ENCODE results near the gene SPDYE8. TPM values are rescaled to one million over a fixed set of nuclear protein-coding genes. Genes with fewer than 3 reads are reported as not detected.
"Not testable (repeated sequence)": the region's sequence is repeated elsewhere in the genome, so short reads cannot be mapped to it uniquely, and the experiment has no call there.

The SPDYE8 gene
- not detected in 2 replicates for total RNA-seq (2016; rRNA removed; fragmentation: Illumina TruSeq; extraction: Trizol)
- not detected in 2 replicates for total RNA-seq (2016; cell fraction: cytosol; rRNA removed; fragmentation: Illumina TruSeq; extraction: Trizol; ENCODE audit: low read depth)
- not detected in 2 replicates for total RNA-seq (2016; cell fraction: insoluble cytoplasmic fraction; rRNA removed; fragmentation: Illumina TruSeq; extraction: Trizol)
- total RNA-seq (2016; cell fraction: membrane; rRNA removed; fragmentation: Illumina TruSeq; extraction: Trizol): not detected in 2 replicates
- total RNA-seq (2016; cell fraction: nucleus; rRNA removed; fragmentation: Illumina TruSeq; extraction: Trizol): not detected in 2 replicates
- polyA plus RNA-seq (2011; rRNA removed): not detected in 2 replicates
- not detected in 2 replicates for polyA plus RNA-seq (2011; cell fraction: cytosol; rRNA removed)
- not detected in 2 replicates for polyA plus RNA-seq (2011; cell fraction: nucleus; rRNA removed)
- 0.09 TPM in 1 of 2 replicates, not detected in the other for polyA plus RNA-seq (2012)
- not detected in 2 replicates for polyA plus RNA-seq (2016; cell fraction: cytosol; fragmentation: Illumina TruSeq; extraction: Trizol; ENCODE audit: low read depth)
- polyA plus RNA-seq (2016; cell fraction: insoluble cytoplasmic fraction; fragmentation: Illumina TruSeq; extraction: Trizol; ENCODE audit: low read depth): not detected in 2 replicates
- not detected in 2 replicates for polyA plus RNA-seq (2016; cell fraction: membrane; fragmentation: Illumina TruSeq; extraction: Trizol; ENCODE audit: low read depth)
- polyA plus RNA-seq (2016; cell fraction: nucleus; fragmentation: Illumina TruSeq; extraction: Trizol; ENCODE audit: insufficient read depth, low read depth): not detected in 2 replicates
- not detected in 2 replicates for polyA minus RNA-seq (2011; rRNA and poly(A)+ RNA removed; ENCODE audit: low replicate concordance)
- polyA minus RNA-seq (2011; cell fraction: cytosol; rRNA and poly(A)+ RNA removed): not detected in 2 replicates
- not detected in 2 replicates for polyA minus RNA-seq (2011; cell fraction: nucleus; rRNA and poly(A)+ RNA removed)
- not detected for Bru-seq, nascent RNA
- not detected for BruChase-seq, experiment 1, labeled RNA remaining after a 6-hour chase
- BruChase-seq, experiment 2, labeled RNA remaining after a 2-hour chase: not detected
- long read RNA-seq, experiment 1: 0 reads
- long read RNA-seq, experiment 2: 0 reads

DNA sequence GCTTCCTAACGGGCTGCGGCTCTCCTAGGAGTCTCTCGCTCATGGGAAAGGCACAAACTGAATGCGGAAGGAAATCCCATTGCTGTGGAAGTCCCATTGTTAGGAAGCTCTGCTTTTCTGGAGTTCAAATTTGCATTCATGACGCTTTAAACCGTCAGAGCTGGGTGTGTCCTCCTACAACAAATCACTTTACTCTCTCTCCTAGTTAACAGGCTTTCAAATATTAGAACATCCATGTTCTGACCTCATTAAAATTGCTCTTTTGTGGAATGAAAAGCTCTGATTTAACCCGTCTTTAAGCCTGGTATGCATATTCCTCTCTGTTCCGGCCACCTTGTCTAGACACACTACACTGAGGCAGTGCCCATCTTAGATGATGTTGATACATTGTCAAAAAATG is at the start of gene SPDYE8:
Gene SPDYE8 (minus strand): TSS at position 101 of the 400 bp plus-strand sequence. CDS start 1,800 bp downstream, outside the sequence.
- H3K27ac ChIP-seq (ENCODE audit: extremely low read length, insufficient read depth, low read length); CTCF ChIA-PET (ENCODE audit: low intra/inter-chr PET ratio, low total read pairs); H3K9ac ChIP-seq (ENCODE audit: insufficient read depth, low read depth, low read length); BruUV-seq (replicated peaks); H3K36me3 ChIP-seq (replicated peaks in 1 of 2; ENCODE audit: control insufficient read depth in 1 of 2, insufficient read depth in 2 of 2, low read length in 2 of 2); DNase-seq (ENCODE audit: low spot score); H3K4me3 ChIP-seq (replicated peaks in 1 of 3; ENCODE audit: insufficient read depth in 1 of 3, low read depth in 2 of 3, low read length in 3 of 3); POLR2A ChIA-PET; H4K20me1 ChIP-seq (ENCODE audit: insufficient read depth, low read length); H3K79me2 ChIP-seq (ENCODE audit: insufficient read depth, low read length); H3K4me1 ChIP-seq (ENCODE audit: insufficient read depth, low read length); H3K4me2 ChIP-seq (ENCODE audit: low read depth, low read length); FAIRE-seq; H3K27me3 ChIP-seq (ENCODE audit: control insufficient read depth in 1 of 2, insufficient read depth in 2 of 2, low read length in 2 of 2); in situ Hi-C loops (cut with HindIII; ENCODE audit: extremely low pct_ligation_motif_present, low pct_unique_long_range_greater_than_20kb); intact Hi-C loops (cut with micrococcal nuclease; ENCODE audit: unreplicated experiment); H3K9me3 ChIP-seq (ENCODE audit: low read length); H2AFZ ChIP-seq (ENCODE audit: low read length); ATAC-seq: not testable (repeated sequence)
- no CpG with 5 or more reads among the region's 8 CpGs for WGBS (ENCODE audit: low lambda C conversion rate)

DNA sequence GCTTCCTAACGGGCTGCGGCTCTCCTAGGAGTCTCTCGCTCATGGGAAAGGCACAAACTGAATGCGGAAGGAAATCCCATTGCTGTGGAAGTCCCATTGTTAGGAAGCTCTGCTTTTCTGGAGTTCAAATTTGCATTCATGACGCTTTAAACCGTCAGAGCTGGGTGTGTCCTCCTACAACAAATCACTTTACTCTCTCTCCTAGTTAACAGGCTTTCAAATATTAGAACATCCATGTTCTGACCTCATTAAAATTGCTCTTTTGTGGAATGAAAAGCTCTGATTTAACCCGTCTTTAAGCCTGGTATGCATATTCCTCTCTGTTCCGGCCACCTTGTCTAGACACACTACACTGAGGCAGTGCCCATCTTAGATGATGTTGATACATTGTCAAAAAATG is 28.2 kb upstream of the SPDYE8 start, which contains the start of gene SPDYE11:
Gene SPDYE11 (minus strand): TSS at position 101 of the 400 bp plus-strand sequence. CDS start 1,800 bp downstream, outside the sequence.
- CTCF ChIA-PET (ENCODE audit: low intra/inter-chr PET ratio, low total read pairs); FAIRE-seq; POLR2A ChIA-PET; intact Hi-C loops (cut with micrococcal nuclease; ENCODE audit: unreplicated experiment); in situ Hi-C loops (cut with HindIII; ENCODE audit: extremely low pct_ligation_motif_present, low pct_unique_long_range_greater_than_20kb); H3K4me2 ChIP-seq (ENCODE audit: low read depth, low read length); H3K27me3 ChIP-seq (ENCODE audit: control insufficient read depth in 1 of 2, insufficient read depth in 2 of 2, low read length in 2 of 2); DNase-seq (ENCODE audit: low spot score); BruUV-seq (replicated peaks); H3K79me2 ChIP-seq (ENCODE audit: insufficient read depth, low read length); H3K4me3 ChIP-seq (replicated peaks in 1 of 3; ENCODE audit: insufficient read depth in 1 of 3, low read depth in 2 of 3, low read length in 3 of 3); H4K20me1 ChIP-seq (ENCODE audit: insufficient read depth, low read length); H3K9ac ChIP-seq (ENCODE audit: insufficient read depth, low read depth, low read length); H3K36me3 ChIP-seq (replicated peaks in 1 of 2; ENCODE audit: control insufficient read depth in 1 of 2, insufficient read depth in 2 of 2, low read length in 2 of 2); ATAC-seq; H3K27ac ChIP-seq (ENCODE audit: extremely low read length, insufficient read depth, low read length); H2AFZ ChIP-seq (ENCODE audit: low read length); H3K4me1 ChIP-seq (ENCODE audit: insufficient read depth, low read length); H3K9me3 ChIP-seq (ENCODE audit: low read length): not testable (repeated sequence)
- no CpG with 5 or more reads among the region's 8 CpGs for WGBS (ENCODE audit: low lambda C conversion rate)

DNA sequence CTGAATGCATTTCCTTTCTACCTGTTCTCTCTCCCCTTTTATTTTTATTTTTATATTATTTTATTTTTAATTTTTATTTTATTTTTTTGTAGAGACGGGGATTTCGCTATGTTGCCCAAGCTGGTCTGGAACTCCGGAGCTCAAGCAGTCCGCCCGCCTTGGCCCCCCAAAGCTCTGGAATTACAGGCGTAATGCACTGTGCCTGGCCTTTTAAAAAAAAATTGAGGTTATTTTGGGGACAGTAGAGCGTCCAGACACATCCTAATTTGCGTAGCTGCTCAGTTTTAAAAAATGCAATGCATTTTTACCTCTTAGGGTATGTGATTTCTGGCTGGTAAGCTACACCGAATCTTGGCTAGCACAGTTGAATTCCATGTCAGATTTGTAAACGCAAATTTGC is 23.1 kb downstream of the SPDYE8 start:
- Histone ChIP-seq H3K4me2 (ENCODE audit: low read depth, low read length) (peak overlapping the region; percentile 62), H3K4me3 (replicated peaks in 1 of 3; ENCODE audit: insufficient read depth in 1 of 3, low read depth in 2 of 3, low read length in 3 of 3) (peak overlapping the region; percentile 35 to 46 (median 40); a peak in 4 of 6 replicates), H3K9ac (ENCODE audit: insufficient read depth, low read depth, low read length) (peak overlapping the region; percentile 52; the same call in 1 of the 2 replicates)
- 12% methylated on average over 10 of the region's 10 CpGs for WGBS (ENCODE audit: low lambda C conversion rate)
- DNase-seq (ENCODE audit: low spot score); H4K20me1 ChIP-seq (ENCODE audit: insufficient read depth, low read length); H3K4me1 ChIP-seq (ENCODE audit: insufficient read depth, low read length); H2AFZ ChIP-seq (ENCODE audit: low read length); H3K36me3 ChIP-seq (replicated peaks in 1 of 2; ENCODE audit: control insufficient read depth in 1 of 2, insufficient read depth in 2 of 2, low read length in 2 of 2); in situ Hi-C loops (cut with HindIII; ENCODE audit: extremely low pct_ligation_motif_present, low pct_unique_long_range_greater_than_20kb); ATAC-seq; FAIRE-seq; intact Hi-C loops (cut with micrococcal nuclease; ENCODE audit: unreplicated experiment); H3K27ac ChIP-seq (ENCODE audit: extremely low read length, insufficient read depth, low read length); CTCF ChIA-PET (ENCODE audit: low intra/inter-chr PET ratio, low total read pairs); BruUV-seq (replicated peaks); POLR2A ChIA-PET; H3K27me3 ChIP-seq (ENCODE audit: control insufficient read depth in 1 of 2, insufficient read depth in 2 of 2, low read length in 2 of 2); H3K9me3 ChIP-seq (ENCODE audit: low read length); H3K79me2 ChIP-seq (ENCODE audit: insufficient read depth, low read length): not testable (repeated sequence)
